Endometrial microvascular endothelial cells (primary cell): ENCODE results near the gene CYP4F3. TPM values are rescaled to one million over a fixed set of nuclear protein-coding genes. Genes with fewer than 3 reads are reported as not detected.

ENCODE experiments used
- in situ Hi-C: cut with HindIII; loops from 2 replicates; pipeline ENCODE4 v1.10.0; 2017; ENCODE audit warnings: low sequenced_read_pairs, low pct_unique_long_range_greater_than_20kb; ENCODE audit errors: inconsistent ontology term
- total RNA-seq: library from RNA; depleted of rRNA; stranded (reverse); fragments of >200 nt; gene quantifications from one replicate; pipeline ENCODE4 v1.2.3, GENCODE V29; 2015; ENCODE audit errors: inconsistent ontology term

The CYP4F3 gene
- total RNA-seq, 1 donor from 2014 or later: not detected

GRCh38 chr19:15701757-15702533 lies 61.2 kb downstream of the CYP4F3 start:
- in situ Hi-C loops: no loop called here

GRCh38 chr19:15702534-15702930 lies 61.8 kb downstream of the CYP4F3 start:
- in situ Hi-C loops: no loop called here

Other genes starting within 250 kb of the CYP4F3 start
- 45.8 TPM for gene AKAP8L, start 221.9 kb upstream of the CYP4F3 start, total RNA-seq
- gene WIZ, start 190.9 kb upstream of the CYP4F3 start, total RNA-seq: 46.6 TPM
- gene RASAL3, start 176.4 kb upstream of the CYP4F3 start, total RNA-seq: 30.0 TPM
- gene PGLYRP2, start 161.4 kb upstream of the CYP4F3 start, total RNA-seq: not detected
- gene CYP4F22, start 132.4 kb upstream of the CYP4F3 start, total RNA-seq: not detected
- not detected for gene CYP4F8, start 25.7 kb upstream of the CYP4F3 start, total RNA-seq
- gene CYP4F12, start 32.2 kb downstream of the CYP4F3 start, total RNA-seq: not detected
- not detected for gene OR10H2, start 87.1 kb downstream of the CYP4F3 start, total RNA-seq
- gene OR10H3, start 97.1 kb downstream of the CYP4F3 start, total RNA-seq: not detected
- not detected for gene OR10H5, start 146.8 kb downstream of the CYP4F3 start, total RNA-seq
- gene OR10H1, start 174.8 kb downstream of the CYP4F3 start, total RNA-seq: not detected